Vagina (tissue), 2 donors: ENCODE measurements around the gene KCNN3.

Source experiments
- POLR2A ChIP-seq, 2 donors: fragments of 450-650 bp; IDR thresholded peaks; one replicate each; pipeline ENCODE4 v1.6.1; 2017; ENCODE audit warnings: antibody characterized with exemption in 2 of 2, mild to moderate bottlenecking in 2 of 2, moderate library complexity in 2 of 2
- POLR2AphosphoS5 ChIP-seq, 2 donors: sonication (generic); formaldehyde crosslinking; IDR thresholded peaks; one replicate each; pipeline ENCODE4 v1.9.0; 2017; ENCODE audit warnings: antibody characterized with exemption in 2 of 2, mild to moderate bottlenecking in 2 of 2, low read depth in 1 of 2; ENCODE audit not compliant: insufficient read depth in 1 of 2
- TF ChIP-seq, protein P1 (sequence below), 3 experiments: fragments of 450-650 bp in 2 of 3; fragments of 200-600 bp in 1 of 3; sonication (generic) in 1 of 3; IDR thresholded peaks; one replicate each; pipeline ENCODE4 v1.5.1; 2017 to 2019; ENCODE audit warnings: antibody characterized with exemption in 3 of 3, mild to moderate bottlenecking in 2 of 3, moderate library complexity in 2 of 3

DNA sequence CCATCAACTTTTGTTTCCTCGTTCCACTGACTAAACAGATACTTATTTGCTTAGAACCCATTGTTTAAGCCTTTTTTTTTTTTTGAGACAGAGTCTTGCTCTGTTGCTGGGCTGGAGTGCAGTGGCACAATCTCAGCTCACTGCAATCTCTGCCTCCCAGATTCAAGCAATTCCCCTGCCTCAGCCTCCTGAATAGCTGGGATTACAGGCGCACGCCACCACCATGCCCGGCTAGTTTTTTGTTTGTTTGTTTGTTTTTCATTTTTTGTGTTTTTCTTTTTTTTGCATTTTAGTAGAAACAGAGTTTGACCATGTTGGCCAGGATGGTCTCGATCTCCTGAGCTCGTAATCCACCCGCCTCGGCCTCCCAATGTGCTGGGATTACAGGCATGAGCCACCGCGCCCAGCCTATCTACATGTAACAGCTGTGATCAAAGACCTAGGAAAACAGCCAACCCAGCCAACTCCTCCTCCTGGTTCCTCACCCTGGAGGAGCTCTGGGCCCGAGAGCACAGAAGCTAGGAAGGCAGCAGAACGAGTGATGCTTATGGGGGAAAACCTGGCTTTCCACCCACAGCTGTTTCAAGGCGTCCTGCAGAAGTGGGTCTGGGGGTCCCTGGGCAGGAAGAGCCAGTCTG, 32.9 kb downstream of the KCNN3 start:
- TF ChIP-seq, protein P1, sequence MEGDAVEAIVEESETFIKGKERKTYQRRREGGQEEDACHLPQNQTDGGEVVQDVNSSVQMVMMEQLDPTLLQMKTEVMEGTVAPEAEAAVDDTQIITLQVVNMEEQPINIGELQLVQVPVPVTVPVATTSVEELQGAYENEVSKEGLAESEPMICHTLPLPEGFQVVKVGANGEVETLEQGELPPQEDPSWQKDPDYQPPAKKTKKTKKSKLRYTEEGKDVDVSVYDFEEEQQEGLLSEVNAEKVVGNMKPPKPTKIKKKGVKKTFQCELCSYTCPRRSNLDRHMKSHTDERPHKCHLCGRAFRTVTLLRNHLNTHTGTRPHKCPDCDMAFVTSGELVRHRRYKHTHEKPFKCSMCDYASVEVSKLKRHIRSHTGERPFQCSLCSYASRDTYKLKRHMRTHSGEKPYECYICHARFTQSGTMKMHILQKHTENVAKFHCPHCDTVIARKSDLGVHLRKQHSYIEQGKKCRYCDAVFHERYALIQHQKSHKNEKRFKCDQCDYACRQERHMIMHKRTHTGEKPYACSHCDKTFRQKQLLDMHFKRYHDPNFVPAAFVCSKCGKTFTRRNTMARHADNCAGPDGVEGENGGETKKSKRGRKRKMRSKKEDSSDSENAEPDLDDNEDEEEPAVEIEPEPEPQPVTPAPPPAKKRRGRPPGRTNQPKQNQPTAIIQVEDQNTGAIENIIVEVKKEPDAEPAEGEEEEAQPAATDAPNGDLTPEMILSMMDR (IDR thresholded peaks at IDR 0.05), result no peak
- TF ChIP-seq POLR2A (IDR thresholded peaks at IDR 0.05), result no peak
- no peak for TF ChIP-seq POLR2AphosphoS5 (IDR thresholded peaks at IDR 0.05; ENCODE audit: insufficient read depth in 1 of 2, low read depth in 1 of 2)
